Upper lobe of left lung (tissue), 6 donors: Measurements from ENCODE around the gene TM4SF4. TPM values are rescaled to one million over a fixed set of nuclear protein-coding genes. Genes with fewer than 3 reads are reported as not detected.

Source experiments
- ATAC-seq, 2 donors: fragments of 200-7000 bp; cut with Tn5 transposase; one replicate each; pipeline ENCODE4 v1.9.1; 2022; ENCODE audit warnings: mild to moderate bottlenecking in 2 of 2, moderate library complexity in 2 of 2; ENCODE audit not compliant: low FRiP score in 2 of 2
- DNase-seq, 2 donors: peaks; one replicate each; pipeline ENCODE4 v3.0.0-alpha.2; 2019 to 2020
- H3K27ac ChIP-seq, 4 donors: fragments of 200-600 bp; sonication (generic); one replicate each; pipeline ENCODE4 v1.5.1; 2016 to 2019
- H3K27me3 ChIP-seq, 4 donors: fragments of 200-600 bp; sonication (generic); one replicate each; pipeline ENCODE4 v1.5.1; 2017 to 2019
- H3K36me3 ChIP-seq, 4 donors: fragments of 200-600 bp; sonication (generic); one replicate each; pipeline ENCODE4 v1.5.1; 2016 to 2019
- H3K4me1 ChIP-seq, 4 donors: fragments of 200-600 bp; sonication (generic); one replicate each; pipeline ENCODE4 v1.5.1; 2018 to 2019
- H3K4me3 ChIP-seq, 4 donors: fragments of 200-600 bp; sonication (generic); one replicate each; pipeline ENCODE4 v1.5.1; 2017 to 2019; ENCODE audit warnings: mild to moderate bottlenecking in 2 of 4, moderate library complexity in 1 of 4
- H3K9me3 ChIP-seq, 4 donors: fragments of 200-600 bp; sonication (generic); one replicate each; pipeline ENCODE4 v1.5.1; 2018 to 2019
- CTCF ChIP-seq, 6 experiments: fragments of 450-650 bp in 4 of 6; fragments of 200-600 bp in 2 of 6; sonication (generic) in 2 of 6; IDR thresholded peaks; one replicate each; pipeline ENCODE4 v1.5.1; 2016 to 2019; ENCODE audit warnings: antibody characterized with exemption in 6 of 6
- EP300 ChIP-seq, 4 donors: sonication (generic); formaldehyde crosslinking; IDR thresholded peaks; one replicate each; pipeline ENCODE4 v1.5.1; 2017; ENCODE audit warnings: antibody characterized with exemption in 4 of 4, control low read depth in 2 of 4
- POLR2A ChIP-seq, 4 donors: fragments of 450-650 bp; IDR thresholded peaks; one replicate each; pipeline ENCODE4 v1.5.1; 2016 to 2017; ENCODE audit warnings: antibody characterized with exemption in 4 of 4, mild to moderate bottlenecking in 2 of 4
- POLR2AphosphoS5 ChIP-seq, 2 donors: sonication (generic); formaldehyde crosslinking; IDR thresholded peaks; one replicate each; pipeline ENCODE4 v1.5.1; 2017; ENCODE audit warnings: antibody characterized with exemption in 2 of 2
- WGBS, 2 donors: methylation state at CpG; one replicate each; pipeline ENCODE4 v1.1.5; 2017 to 2018; 5-methylcytosine and 5-hydroxymethylcytosine counted together
- total RNA-seq, 6 donors: library from RNA; depleted of rRNA in 4 of 6; stranded (reverse); fragments of >200 nt in 4 of 6; gene quantifications; one replicate each; pipeline versions ENCODE4 v1.1.0 to v1.2.1, GENCODE V29; 2016 to 2021
- donor health status: DM: no; HTN: no; CAD: no; lungs with moderate emphysema.
- donor health status: DM: no; HTN: yes; CAD: no; lungs with severe emphysema.

Gene TM4SF4
- total RNA-seq, 6 donors from 2014 or later: 1.8 to 2.5 (median 2.2) TPM; not detected in 2

- Histone ChIP-seq H3K36me3 (peaks cover 0 to 16% (median 3%) of the 10 kb centered on the region in 4 donors), H3K4me3 (no peak overlapping the region), H3K4me1 (peaks cover 36 to 52% (median 38%) of the 10 kb centered on the region in 4 donors), H3K9me3 (no peaks in the 10 kb centered on the region), H3K27ac (peak overlapping the region in 1 of 4 donors; percentile 78), H3K27me3 (no peaks in the 10 kb centered on the region)
- DNase-seq (no peak), ATAC-seq (no peak)
- 94 to 95% methylated on average over 1 of the region's 1 CpG for WGBS, 2 donors
- TF ChIP-seq POLR2AphosphoS5 (IDR thresholded peaks at IDR 0.05) (no peak), CTCF (IDR thresholded peaks at IDR 0.05) (no peak), POLR2A (IDR thresholded peaks at IDR 0.05) (no peak), EP300 (IDR thresholded peaks at IDR 0.05) (no peak)
Measured at GRCh38 chr3:149538371-149538770, 63.9 kb downstream of the TM4SF4 start.

- Histone ChIP-seq H3K4me1 (peaks cover 18 to 29% (median 21%) of the 10 kb centered on the region in 4 donors), H3K36me3 (peaks cover 0 to 16% (median 3%) of the 10 kb centered on the region in 4 donors), H3K9me3 (no peaks in the 10 kb centered on the region), H3K4me3 (no peak overlapping the region), H3K27me3 (no peaks in the 10 kb centered on the region), H3K27ac (peak overlapping the region in 2 of 4 donors; percentile 62 to 69)
- ATAC-seq (no peak), DNase-seq (no peak)
- no peak for TF ChIP-seq POLR2AphosphoS5 (IDR thresholded peaks at IDR 0.05)
- TF ChIP-seq CTCF (IDR thresholded peaks at IDR 0.05): no peak
- TF ChIP-seq EP300 (IDR thresholded peaks at IDR 0.05): no peak
- no peak for TF ChIP-seq POLR2A (IDR thresholded peaks at IDR 0.05)
- 52 to 58% methylated on average over 3 of the region's 3 CpGs for WGBS, 2 donors
Measured at GRCh38 chr3:149541091-149541491, 66.6 kb downstream of the TM4SF4 start.

- H3K27ac ChIP-seq: peak overlapping the region; percentile 2 to 69 (median 32)
- peaks cover 0 to 16% (median 3%) of the 10 kb centered on the region in 4 donors for H3K36me3 ChIP-seq
- H3K4me1 ChIP-seq: peaks cover 8 to 20% (median 15%) of the 10 kb centered on the region in 4 donors
- H3K4me3 ChIP-seq: no peak overlapping the region
- 74 to 75% methylated on average over 9 of the region's 9 CpGs for WGBS, 2 donors
- H3K9me3 ChIP-seq: no peaks in the 10 kb centered on the region
- no peak for DNase-seq
- no peak for TF ChIP-seq EP300 (IDR thresholded peaks at IDR 0.05)
- no peak for TF ChIP-seq POLR2A (IDR thresholded peaks at IDR 0.05)
- no peak for TF ChIP-seq CTCF (IDR thresholded peaks at IDR 0.05)
- TF ChIP-seq POLR2AphosphoS5 (IDR thresholded peaks at IDR 0.05): no peak
- peak; percentile 21 to 80 for ATAC-seq
- no peaks in the 10 kb centered on the region for H3K27me3 ChIP-seq
Measured at GRCh38 chr3:149542375-149543312, 68.1 kb downstream of the TM4SF4 start.

GRCh38 chr3:149545049-149545448 is 70.6 kb downstream of the TM4SF4 start:
- no peak for ATAC-seq

More at GRCh38 chr3:149545049-149545448, 70.6 kb downstream of the TM4SF4 start:
- peaks cover 18 to 28% (median 20%) of the 10 kb centered on the region in 4 donors for H3K4me1 ChIP-seq
- no peak overlapping the region for H3K4me3 ChIP-seq
- H3K27me3 ChIP-seq: no peaks in the 10 kb centered on the region
- no peaks in the 10 kb centered on the region for H3K9me3 ChIP-seq
- WGBS, 2 donors: 93 to 99% methylated on average over 2 of the region's 2 CpGs
- H3K27ac ChIP-seq: peak overlapping the region in 1 of 4 donors; percentile 40
- peaks cover 0 to 16% (median 3%) of the 10 kb centered on the region in 4 donors for H3K36me3 ChIP-seq
- TF ChIP-seq EP300 (IDR thresholded peaks at IDR 0.05): no peak
- no peak for TF ChIP-seq CTCF (IDR thresholded peaks at IDR 0.05)
- TF ChIP-seq POLR2A (IDR thresholded peaks at IDR 0.05): no peak
- no peak for TF ChIP-seq POLR2AphosphoS5 (IDR thresholded peaks at IDR 0.05)
- DNase-seq: no peak
